ENCODE results near the gene CUL2.
"Not testable (repeated sequence)": the region's sequence is repeated elsewhere in the genome, so short reads cannot be mapped to it uniquely, and the experiment has no call there.

GRCh38 chr10:35045275-35045674 is 44.9 kb downstream of the CUL2 start:
- not testable (repeated sequence) for TF ChIP-seq CTCF (conservative IDR thresholded peaks at IDR 0.05; ENCODE audit: low read depth, low read length); MXI1 (IDR thresholded peaks at IDR 0.05; ENCODE audit: borderline replicate concordance, low read depth, low read length); POLR2A (IDR thresholded peaks at IDR 0.05; ENCODE audit: low read depth, low read length); CHD1 (IDR thresholded peaks at IDR 0.05; ENCODE audit: low read depth, low read length); RCOR1 (IDR thresholded peaks at IDR 0.05; ENCODE audit: insufficient replicate concordance, low read length); RAD21 (IDR thresholded peaks at IDR 0.05; ENCODE audit: low read length); CEBPB (IDR thresholded peaks at IDR 0.05; ENCODE audit: low read depth, low read length)

All from IMR-90 (cell line).